GM23248 (cell line): ENCODE measurements around the gene CACNA1C.

ENCODE experiments used
- EZH2 ChIP-seq: fragments of 200-600 bp; sonication (generic); IDR thresholded peaks from 2 replicates; pipeline ENCODE4 v1.6.1; 2018; ENCODE audit warnings: antibody characterized with exemption, mild to moderate bottlenecking; ENCODE audit not compliant: insufficient read depth, poor library complexity, severe bottlenecking
- EZH2phosphoT487 ChIP-seq: fragments of 200-600 bp; sonication (generic); IDR thresholded peaks from 2 replicates; pipeline ENCODE4 v1.6.1; 2018; ENCODE audit warnings: antibody characterized with exemption, moderate library complexity, mild to moderate bottlenecking, low read depth; ENCODE audit not compliant: insufficient read depth

DNA sequence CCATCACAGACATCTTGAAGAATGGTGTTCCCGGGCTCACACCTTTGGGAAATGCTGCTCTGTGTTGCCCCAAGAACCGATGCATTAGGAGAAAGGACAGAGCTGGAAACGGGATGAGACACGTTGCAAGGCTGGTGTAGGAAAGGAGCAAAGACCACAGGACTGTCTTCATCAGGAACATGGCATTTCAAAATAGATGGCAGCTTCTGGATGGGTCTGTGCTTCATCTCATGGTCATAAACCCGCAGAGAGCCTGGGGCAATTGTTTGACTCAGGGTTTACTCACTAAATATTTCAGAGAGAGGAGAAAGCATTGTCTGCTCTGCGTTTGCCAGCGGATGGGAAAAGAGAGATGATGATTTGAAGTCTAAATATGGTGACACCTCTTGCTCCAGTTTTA is 76.3 kb downstream of the CACNA1C start:
- no peak for TF ChIP-seq EZH2
- no peak for TF ChIP-seq EZH2phosphoT487
